Measurements from ENCODE around the gene SNX27.
A peak's percentile ranks its signal among the peaks of the same experiment; 100 is the strongest.

SNX27 gene

DNA sequence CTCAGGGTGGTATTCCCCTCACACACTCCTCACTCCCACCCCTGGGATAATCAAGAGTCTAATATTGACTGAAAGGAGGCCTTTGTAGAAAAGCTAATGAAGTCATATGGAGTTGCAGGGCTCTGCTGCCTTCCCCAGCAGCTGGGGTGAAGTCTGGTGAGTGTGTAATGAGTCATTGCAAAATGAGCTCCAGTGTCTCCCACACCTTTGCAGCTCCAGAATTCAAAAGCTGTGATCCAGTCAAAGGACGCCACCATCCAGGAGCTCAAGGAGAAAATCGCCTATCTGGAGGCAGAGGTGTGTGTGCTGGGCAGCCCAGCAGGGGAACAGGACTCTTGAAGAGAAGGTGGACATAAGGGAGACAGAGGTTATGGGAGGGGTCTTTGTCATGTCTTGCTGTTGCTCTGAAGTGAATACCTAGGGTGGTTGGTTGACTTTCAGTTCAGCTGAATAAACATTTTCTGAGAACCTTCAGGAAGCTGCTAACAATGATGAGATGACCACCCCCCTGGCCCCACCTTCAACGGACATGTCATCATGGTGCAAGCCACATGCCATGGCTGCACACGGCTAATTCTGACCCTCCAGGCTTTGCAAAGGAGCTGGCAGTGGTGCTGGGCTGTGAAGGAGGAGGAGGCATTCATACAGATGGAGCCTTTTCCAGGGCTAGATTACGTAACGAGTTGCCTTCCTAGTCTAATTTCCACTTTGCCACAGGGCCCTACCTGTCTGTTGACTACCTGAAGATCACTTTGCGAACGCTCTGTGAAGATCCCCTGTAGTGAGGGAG lies 32.2 kb upstream of the SNX27 start:
- no peak for DNase-seq (ENCODE audit: insufficient read length, low spot score)
- FAIRE-seq: no peak
- TF ChIP-seq POLR2AphosphoS5 (IDR thresholded peaks at IDR 0.05; ENCODE audit: low read depth, low read length) (no peak), PAX5 (IDR thresholded peaks at IDR 0.05; ENCODE audit: insufficient read depth, low read length, severe bottlenecking) (no peak), POLR2A (IDR thresholded peaks at IDR 0.05; ENCODE audit: low read depth, low read length) (no peak), TAF1 (IDR thresholded peaks at IDR 0.05; ENCODE audit: low read depth, low read length) (no peak), POU2F2 (IDR thresholded peaks at IDR 0.05; ENCODE audit: low read depth, low read length) (no peak), SPI1 (IDR thresholded peaks at IDR 0.05; ENCODE audit: low read depth, low read length) (no peak)

DNA sequence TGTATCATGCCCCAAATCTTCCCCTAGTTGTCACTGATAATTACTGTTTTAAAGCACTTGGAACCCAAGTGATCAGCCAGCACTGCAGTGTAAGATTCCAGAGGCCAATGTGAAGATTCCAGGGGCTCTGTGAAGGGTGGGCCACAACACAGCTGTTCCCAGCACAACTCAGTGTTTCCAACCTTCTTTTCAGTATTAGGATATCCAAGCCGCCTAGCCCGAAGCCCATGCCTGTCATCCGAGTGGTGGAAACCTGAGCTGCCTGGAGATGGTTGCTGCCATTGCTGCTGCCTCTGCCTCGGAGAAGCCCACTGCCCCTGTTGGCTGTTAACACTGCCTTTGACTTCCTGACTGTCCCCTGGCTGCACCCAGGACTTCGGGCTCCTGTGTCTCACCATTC lies 30.4 kb upstream of the SNX27 start:
- TF ChIP-seq PAX5 (IDR thresholded peaks at IDR 0.05; ENCODE audit: insufficient read depth, low read length, severe bottlenecking) (no peak), TAF1 (IDR thresholded peaks at IDR 0.05; ENCODE audit: low read depth, low read length) (no peak), POLR2AphosphoS5 (IDR thresholded peaks at IDR 0.05; ENCODE audit: low read depth, low read length) (no peak), POU2F2 (IDR thresholded peaks at IDR 0.05; ENCODE audit: low read depth, low read length) (no peak), SPI1 (IDR thresholded peaks at IDR 0.05; ENCODE audit: low read depth, low read length) (no peak), POLR2A (IDR thresholded peaks at IDR 0.05; ENCODE audit: low read depth, low read length) (no peak)
- DNase-seq (ENCODE audit: insufficient read length, low spot score) (no peak), FAIRE-seq (no peak)

DNA sequence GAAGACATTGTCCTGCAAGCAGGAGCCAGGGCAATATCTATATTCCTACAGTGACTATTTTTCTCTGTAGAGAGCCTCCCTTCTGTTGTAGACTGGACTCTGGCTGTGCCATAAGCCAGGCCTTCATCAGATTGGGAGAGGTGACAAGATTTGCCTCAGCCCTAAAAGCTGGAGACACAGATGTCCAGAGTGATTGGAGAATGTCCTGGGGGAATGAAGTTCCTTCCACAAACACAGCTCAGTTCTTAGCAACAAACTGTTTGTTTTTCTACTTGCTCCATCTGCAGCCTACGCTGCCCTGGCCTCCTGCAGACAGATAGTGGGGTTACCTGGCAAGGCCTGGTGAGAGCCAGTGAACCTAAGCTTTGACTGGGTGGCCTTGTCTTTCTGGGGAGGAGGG lies 29.9 kb upstream of the SNX27 start:
- DNase-seq (ENCODE audit: insufficient read length, low spot score) (no peak), FAIRE-seq (no peak)
- TF ChIP-seq POLR2AphosphoS5 (IDR thresholded peaks at IDR 0.05; ENCODE audit: low read depth, low read length) (no peak), POLR2A (IDR thresholded peaks at IDR 0.05; ENCODE audit: low read depth, low read length) (no peak), POU2F2 (IDR thresholded peaks at IDR 0.05; ENCODE audit: low read depth, low read length) (no peak), TAF1 (IDR thresholded peaks at IDR 0.05; ENCODE audit: low read depth, low read length) (no peak), SPI1 (IDR thresholded peaks at IDR 0.05; ENCODE audit: low read depth, low read length) (no peak), PAX5 (IDR thresholded peaks at IDR 0.05; ENCODE audit: insufficient read depth, low read length, severe bottlenecking) (no peak)

DNA sequence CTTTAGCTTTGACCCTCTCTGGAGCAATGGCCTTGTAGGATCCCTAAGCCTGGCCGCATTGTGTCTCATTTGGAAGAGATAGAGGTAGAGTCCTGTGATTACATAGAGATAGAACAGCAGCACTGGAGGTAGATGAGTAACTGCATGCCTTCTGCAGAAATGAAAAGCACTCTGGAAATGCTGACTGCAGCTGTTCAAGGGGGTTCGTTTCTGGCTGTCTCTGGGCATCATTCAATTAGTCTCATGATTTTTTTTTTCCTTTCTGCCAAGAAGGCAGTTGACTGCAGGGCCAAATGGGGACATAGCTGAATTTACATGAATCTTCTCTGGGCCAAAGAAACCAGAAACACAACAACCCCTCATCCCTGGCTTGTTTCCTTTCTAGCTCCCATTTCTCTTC lies 28.1 kb upstream of the SNX27 start:
- no peak for DNase-seq (ENCODE audit: insufficient read length, low spot score)
- no peak for FAIRE-seq
- no peak for TF ChIP-seq POLR2AphosphoS5 (IDR thresholded peaks at IDR 0.05; ENCODE audit: low read depth, low read length)
- no peak for TF ChIP-seq POLR2A (IDR thresholded peaks at IDR 0.05; ENCODE audit: low read depth, low read length)
- TF ChIP-seq TAF1 (IDR thresholded peaks at IDR 0.05; ENCODE audit: low read depth, low read length): no peak
- TF ChIP-seq POU2F2 (IDR thresholded peaks at IDR 0.05; ENCODE audit: low read depth, low read length): no peak

DNA sequence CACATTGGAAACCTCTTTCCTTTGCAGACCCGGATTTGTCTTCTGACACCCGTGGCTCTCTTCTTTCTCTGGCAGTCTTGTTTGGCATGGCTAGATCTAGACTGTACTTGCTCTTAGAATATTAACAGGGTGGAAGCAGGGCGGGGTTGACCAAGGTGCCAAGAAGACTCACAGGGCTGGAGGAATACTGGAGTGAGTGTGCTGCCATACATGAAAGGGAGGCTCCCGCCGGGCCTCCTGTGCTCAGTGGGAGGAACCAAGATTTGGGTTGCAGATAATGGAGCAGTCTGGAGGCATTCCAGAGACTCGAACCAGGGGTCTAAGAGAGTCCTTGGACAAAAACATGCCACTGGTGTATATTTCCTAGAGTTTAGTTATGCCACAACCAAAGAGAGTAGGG lies 27.6 kb upstream of the SNX27 start:
- DNase-seq (ENCODE audit: insufficient read length, low spot score) (no peak), FAIRE-seq (no peak)
- no peak for TF ChIP-seq POLR2AphosphoS5 (IDR thresholded peaks at IDR 0.05; ENCODE audit: low read depth, low read length)
- no peak for TF ChIP-seq PAX5 (IDR thresholded peaks at IDR 0.05; ENCODE audit: insufficient read depth, low read length, severe bottlenecking)
- no peak for TF ChIP-seq TAF1 (IDR thresholded peaks at IDR 0.05; ENCODE audit: low read depth, low read length)
- TF ChIP-seq SPI1 (IDR thresholded peaks at IDR 0.05; ENCODE audit: low read depth, low read length): no peak
- TF ChIP-seq POU2F2 (IDR thresholded peaks at IDR 0.05; ENCODE audit: low read depth, low read length): no peak
- no peak for TF ChIP-seq POLR2A (IDR thresholded peaks at IDR 0.05; ENCODE audit: low read depth, low read length)

DNA sequence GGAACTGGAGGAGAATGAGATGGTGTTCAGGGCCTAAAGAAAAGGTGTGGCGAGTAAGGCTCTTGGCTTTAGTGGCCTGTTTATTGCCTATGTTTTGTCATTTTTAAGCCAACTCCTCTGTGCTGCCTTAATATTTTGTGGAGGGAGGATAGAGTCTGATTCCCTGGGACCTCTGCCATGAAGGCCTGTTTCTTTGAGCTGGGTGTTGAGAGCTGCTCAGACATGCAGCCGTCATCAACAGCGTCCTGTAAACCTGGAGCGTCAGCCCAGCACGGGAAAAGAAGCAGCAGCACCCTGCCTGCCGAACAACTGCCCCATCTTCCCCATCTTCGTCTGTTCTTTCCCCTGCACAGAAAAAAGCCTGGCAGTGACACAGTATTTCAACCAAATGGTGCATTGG lies 27.1 kb upstream of the SNX27 start:
- no peak for DNase-seq (ENCODE audit: insufficient read length, low spot score)
- FAIRE-seq: no peak
- TF ChIP-seq POLR2AphosphoS5 (IDR thresholded peaks at IDR 0.05; ENCODE audit: low read depth, low read length) (no peak), POLR2A (IDR thresholded peaks at IDR 0.05; ENCODE audit: low read depth, low read length) (no peak), POU2F2 (IDR thresholded peaks at IDR 0.05; ENCODE audit: low read depth, low read length) (no peak), PAX5 (IDR thresholded peaks at IDR 0.05; ENCODE audit: insufficient read depth, low read length, severe bottlenecking) (no peak), TAF1 (IDR thresholded peaks at IDR 0.05; ENCODE audit: low read depth, low read length) (no peak), SPI1 (IDR thresholded peaks at IDR 0.05; ENCODE audit: low read depth, low read length) (no peak)

DNA sequence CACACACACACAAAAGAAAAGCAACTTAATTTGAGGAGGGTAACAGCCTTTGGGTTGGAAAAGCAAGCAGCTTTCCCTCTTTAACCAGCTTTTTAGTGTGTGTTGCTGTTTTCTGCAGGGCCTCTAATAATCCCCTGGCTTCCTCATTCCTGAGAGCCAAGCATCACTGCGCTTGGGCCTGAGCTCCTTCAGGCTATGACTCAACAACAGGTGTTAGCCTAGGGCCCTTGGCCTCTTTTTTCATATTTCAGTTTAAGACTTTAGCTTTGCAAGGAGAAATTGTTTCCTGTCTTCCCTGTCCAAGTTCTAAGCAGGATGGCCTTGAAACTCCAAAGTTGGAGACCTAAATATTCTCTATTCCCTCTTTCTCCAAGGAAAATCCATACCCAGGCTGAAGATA lies 26.2 kb upstream of the SNX27 start:
- FAIRE-seq (no peak), DNase-seq (ENCODE audit: insufficient read length, low spot score) (no peak)
- no peak for TF ChIP-seq TAF1 (IDR thresholded peaks at IDR 0.05; ENCODE audit: low read depth, low read length)
- peak; percentile 46 for TF ChIP-seq SPI1 (IDR thresholded peaks at IDR 0.05; ENCODE audit: low read depth, low read length)

DNA sequence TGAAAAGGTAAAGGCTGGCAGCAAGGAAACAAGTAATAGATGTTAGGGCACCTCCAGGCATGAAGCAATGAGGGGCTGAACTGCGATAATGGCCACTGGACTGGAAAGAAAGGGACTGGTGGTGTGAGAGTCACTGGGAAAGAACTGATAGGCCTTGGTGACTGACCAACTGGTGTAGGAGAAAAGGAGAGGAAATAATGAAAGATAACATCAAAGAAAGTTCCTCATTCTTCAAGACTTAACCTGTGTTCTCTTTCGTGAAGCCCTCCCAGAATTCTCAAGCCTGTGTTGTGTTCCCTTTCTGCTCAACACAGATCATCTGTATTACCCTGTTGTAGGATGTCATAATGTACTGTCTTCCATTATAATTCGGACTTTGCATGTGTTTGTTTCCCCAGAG lies 20.9 kb upstream of the SNX27 start:
- FAIRE-seq: no peak
- DNase-seq (ENCODE audit: insufficient read length, low spot score): no peak
- TF ChIP-seq TAF1 (IDR thresholded peaks at IDR 0.05; ENCODE audit: low read depth, low read length) (no peak), POU2F2 (IDR thresholded peaks at IDR 0.05; ENCODE audit: low read depth, low read length) (no peak), PAX5 (IDR thresholded peaks at IDR 0.05; ENCODE audit: insufficient read depth, low read length, severe bottlenecking) (no peak), POLR2AphosphoS5 (IDR thresholded peaks at IDR 0.05; ENCODE audit: low read depth, low read length) (no peak), SPI1 (IDR thresholded peaks at IDR 0.05; ENCODE audit: low read depth, low read length) (no peak), POLR2A (IDR thresholded peaks at IDR 0.05; ENCODE audit: low read depth, low read length) (no peak)

DNA sequence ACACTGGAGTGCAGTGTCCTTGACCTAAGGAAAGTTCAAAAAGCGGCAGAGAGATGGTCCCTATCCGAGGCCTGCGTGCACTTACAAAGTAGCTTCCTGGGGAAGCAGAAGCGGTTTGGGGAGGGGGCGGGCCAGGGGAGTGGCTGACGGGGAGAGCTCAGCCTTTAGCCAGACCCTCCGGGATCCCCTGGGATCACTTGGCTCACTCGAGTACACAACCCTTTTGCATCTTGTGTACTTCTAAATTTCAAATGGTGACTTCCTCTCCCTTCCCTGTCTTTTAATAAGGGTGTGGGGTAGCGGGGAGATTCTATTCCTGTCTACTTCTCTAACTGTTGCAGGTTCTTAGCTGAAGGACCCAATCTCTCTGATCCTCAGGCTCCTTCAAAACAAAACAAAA lies 18.1 kb upstream of the SNX27 start:
- no peak for DNase-seq (ENCODE audit: insufficient read length, low spot score)
- TF ChIP-seq TAF1 (IDR thresholded peaks at IDR 0.05; ENCODE audit: low read depth, low read length) (no peak), POLR2AphosphoS5 (IDR thresholded peaks at IDR 0.05; ENCODE audit: low read depth, low read length) (no peak), POLR2A (IDR thresholded peaks at IDR 0.05; ENCODE audit: low read depth, low read length) (no peak), SPI1 (IDR thresholded peaks at IDR 0.05; ENCODE audit: low read depth, low read length) (no peak)
- no peak for FAIRE-seq

DNA sequence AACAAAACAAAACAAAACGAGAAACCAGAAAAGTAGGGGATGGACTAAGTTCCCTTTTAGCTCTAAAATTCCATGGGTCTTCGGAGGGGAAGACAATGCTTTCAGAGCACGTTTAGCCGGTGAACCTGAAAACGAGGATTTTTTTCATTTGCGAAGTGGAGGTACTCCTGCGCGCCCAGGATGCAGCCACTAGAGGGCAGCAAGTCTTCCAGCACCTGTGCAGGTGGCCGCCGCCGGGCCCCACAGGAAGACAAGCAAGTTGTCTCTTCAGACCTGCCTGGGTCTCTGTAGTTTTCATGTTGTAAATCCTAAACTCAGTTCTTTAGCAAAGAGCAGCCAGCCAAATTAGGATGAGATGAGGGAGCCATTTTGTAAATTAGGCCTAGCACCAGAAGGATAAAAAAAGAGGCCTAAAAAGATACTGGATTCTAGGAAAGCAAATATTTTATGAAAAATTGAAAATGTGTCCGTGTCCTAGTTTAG lies 17.7 kb upstream of the SNX27 start:
- TF ChIP-seq POU2F2 (IDR thresholded peaks at IDR 0.05; ENCODE audit: low read depth, low read length): no peak
- TF ChIP-seq SPI1 (IDR thresholded peaks at IDR 0.05; ENCODE audit: low read depth, low read length): no peak
- no peak for TF ChIP-seq POLR2AphosphoS5 (IDR thresholded peaks at IDR 0.05; ENCODE audit: low read depth, low read length)
- no peak for TF ChIP-seq PAX5 (IDR thresholded peaks at IDR 0.05; ENCODE audit: insufficient read depth, low read length, severe bottlenecking)
- no peak for TF ChIP-seq POLR2A (IDR thresholded peaks at IDR 0.05; ENCODE audit: low read depth, low read length)
- no peak for TF ChIP-seq TAF1 (IDR thresholded peaks at IDR 0.05; ENCODE audit: low read depth, low read length)
- FAIRE-seq: peak; percentile 82
- peak; percentile 77 for DNase-seq (ENCODE audit: insufficient read length, low spot score)
